ENCODE data around the gene FIGNL2. TPM values are rescaled to one million over a fixed set of nuclear protein-coding genes. Genes with fewer than 3 reads are reported as not detected.

The FIGNL2 gene
- total RNA-seq, 2 donors from 2014 or later, result 10.5 to 17.7 TPM

DNA sequence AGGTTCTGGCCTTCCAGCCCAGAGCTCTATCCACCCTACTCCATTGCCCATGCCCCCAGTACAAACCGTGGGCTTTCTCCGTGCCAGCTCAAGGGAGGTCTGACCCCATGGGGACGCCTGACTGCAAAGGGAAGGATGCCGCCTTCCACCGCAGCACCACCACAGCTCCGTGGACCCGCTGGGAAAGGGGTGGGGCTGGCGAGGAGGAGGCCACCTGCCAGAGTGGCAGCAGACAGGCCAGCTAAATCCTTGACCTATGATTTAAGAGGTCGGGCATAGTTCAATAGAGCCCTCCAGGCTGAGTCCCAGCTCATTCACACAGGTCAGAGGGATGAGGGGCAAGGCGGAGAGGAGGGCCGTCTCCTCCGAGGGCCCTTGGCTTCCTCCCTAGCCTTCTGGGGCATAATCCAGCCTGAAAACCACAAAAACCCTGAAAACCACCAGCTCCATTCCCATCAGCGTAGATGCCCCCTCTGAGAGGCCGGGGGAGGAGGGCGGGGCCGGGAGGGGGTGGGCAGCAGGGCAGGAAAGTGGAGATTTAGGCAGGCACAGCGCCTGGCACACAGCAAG, 14.9 kb upstream of the FIGNL2 start:
- H3K9ac ChIP-seq (ENCODE audit: extremely low read depth, low read length, poor library complexity, severe bottlenecking), result peak overlapping the region; percentile 11

DNA sequence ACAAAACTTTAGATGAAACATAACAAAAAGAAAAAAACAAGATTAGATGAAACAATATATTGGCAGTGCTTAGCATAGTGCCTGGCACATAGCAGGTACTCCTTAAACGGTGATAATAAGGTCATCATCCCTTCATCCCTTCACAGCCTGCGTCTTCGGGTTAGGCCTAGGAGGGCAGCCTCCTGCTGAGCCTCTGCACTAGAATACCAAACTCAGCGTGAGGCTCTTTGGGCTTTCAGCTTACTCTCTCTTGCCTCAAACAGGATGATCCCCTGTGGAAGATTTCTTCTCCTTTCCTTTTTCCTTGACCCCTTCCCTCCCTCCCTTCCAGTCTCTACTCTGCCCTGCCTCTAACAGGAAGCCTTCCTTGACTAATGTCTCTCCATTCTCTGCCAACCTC, 14.4 kb upstream of the FIGNL2 start:
- peaks cover 39% of the 10 kb centered on the region for H3K27me3 ChIP-seq (ENCODE audit: control insufficient read depth, insufficient read depth, low read length, poor library complexity, severe bottlenecking)
- H3K36me3 ChIP-seq (ENCODE audit: control insufficient read depth, insufficient read depth, low read length), result no peaks in the 10 kb centered on the region
- TF ChIP-seq, protein P1, sequence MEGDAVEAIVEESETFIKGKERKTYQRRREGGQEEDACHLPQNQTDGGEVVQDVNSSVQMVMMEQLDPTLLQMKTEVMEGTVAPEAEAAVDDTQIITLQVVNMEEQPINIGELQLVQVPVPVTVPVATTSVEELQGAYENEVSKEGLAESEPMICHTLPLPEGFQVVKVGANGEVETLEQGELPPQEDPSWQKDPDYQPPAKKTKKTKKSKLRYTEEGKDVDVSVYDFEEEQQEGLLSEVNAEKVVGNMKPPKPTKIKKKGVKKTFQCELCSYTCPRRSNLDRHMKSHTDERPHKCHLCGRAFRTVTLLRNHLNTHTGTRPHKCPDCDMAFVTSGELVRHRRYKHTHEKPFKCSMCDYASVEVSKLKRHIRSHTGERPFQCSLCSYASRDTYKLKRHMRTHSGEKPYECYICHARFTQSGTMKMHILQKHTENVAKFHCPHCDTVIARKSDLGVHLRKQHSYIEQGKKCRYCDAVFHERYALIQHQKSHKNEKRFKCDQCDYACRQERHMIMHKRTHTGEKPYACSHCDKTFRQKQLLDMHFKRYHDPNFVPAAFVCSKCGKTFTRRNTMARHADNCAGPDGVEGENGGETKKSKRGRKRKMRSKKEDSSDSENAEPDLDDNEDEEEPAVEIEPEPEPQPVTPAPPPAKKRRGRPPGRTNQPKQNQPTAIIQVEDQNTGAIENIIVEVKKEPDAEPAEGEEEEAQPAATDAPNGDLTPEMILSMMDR (conservative IDR thresholded peaks at IDR 0.05), result no peak
- Mint-ChIP-seq H3K27ac (peak overlapping the region; percentile 3), H3K4me3 (peak overlapping the region; percentile 64), H3K36me3 (ENCODE audit: low read depth) (no peaks in the 10 kb centered on the region), H3K27me3 (ENCODE audit: insufficient read depth) (peaks cover 69% of the 10 kb centered on the region), H3K4me1 (peaks cover 16% of the 10 kb centered on the region), H3K9me3 (no peaks in the 10 kb centered on the region)
- peak; percentile 85 for DNase-seq
- H3K27ac ChIP-seq (ENCODE audit: low read depth, low read length), result peak overlapping the region; percentile 93
- H3K4me1 ChIP-seq (ENCODE audit: control insufficient read depth, insufficient read depth, low read length), result peaks cover 14% of the 10 kb centered on the region
- H3K4me3 ChIP-seq (ENCODE audit: low read length), result peak overlapping the region; percentile 83
- WGBS, 2 experiments (ENCODE audit: insufficient coverage in 1 of 2, insufficient read length in 1 of 2), result 10 to 11% methylated on average over 3 to 4 of the region's 4 CpGs
- H3K9ac ChIP-seq (ENCODE audit: extremely low read depth, low read length, poor library complexity, severe bottlenecking), result no peak overlapping the region
- H3K9me3 ChIP-seq (ENCODE audit: control insufficient read depth, low read length), result no peaks in the 10 kb centered on the region

More for the DNA sequence above, 14.9 kb upstream of the FIGNL2 start:
- peak overlapping the region; percentile 64 for H3K4me3 Mint-ChIP-seq
- Histone ChIP-seq H3K36me3 (ENCODE audit: control insufficient read depth, insufficient read depth, low read length) (no peaks in the 10 kb centered on the region), H3K4me1 (ENCODE audit: control insufficient read depth, insufficient read depth, low read length) (peaks cover 14% of the 10 kb centered on the region), H3K27ac (ENCODE audit: low read depth, low read length) (peak overlapping the region; percentile 93), H3K9me3 (ENCODE audit: control insufficient read depth, low read length) (no peaks in the 10 kb centered on the region), H3K4me3 (ENCODE audit: low read length) (peak overlapping the region; percentile 83), H3K27me3 (ENCODE audit: control insufficient read depth, insufficient read depth, low read length, poor library complexity, severe bottlenecking) (peaks cover 44% of the 10 kb centered on the region)
- peaks cover 16% of the 10 kb centered on the region for H3K4me1 Mint-ChIP-seq
- no peaks in the 10 kb centered on the region for H3K9me3 Mint-ChIP-seq
- peak overlapping the region; percentile 3 for H3K27ac Mint-ChIP-seq
- 8 to 14% methylated on average over 5 to 17 of the region's 17 CpGs for WGBS, 2 experiments (ENCODE audit: insufficient coverage in 1 of 2, insufficient read length in 1 of 2)
- no peaks in the 10 kb centered on the region for H3K36me3 Mint-ChIP-seq (ENCODE audit: low read depth)
- TF ChIP-seq, protein P1 (conservative IDR thresholded peaks at IDR 0.05), result no peak
- DNase-seq, result peak; percentile 85
- peaks cover 74% of the 10 kb centered on the region for H3K27me3 Mint-ChIP-seq (ENCODE audit: insufficient read depth)

DNA sequence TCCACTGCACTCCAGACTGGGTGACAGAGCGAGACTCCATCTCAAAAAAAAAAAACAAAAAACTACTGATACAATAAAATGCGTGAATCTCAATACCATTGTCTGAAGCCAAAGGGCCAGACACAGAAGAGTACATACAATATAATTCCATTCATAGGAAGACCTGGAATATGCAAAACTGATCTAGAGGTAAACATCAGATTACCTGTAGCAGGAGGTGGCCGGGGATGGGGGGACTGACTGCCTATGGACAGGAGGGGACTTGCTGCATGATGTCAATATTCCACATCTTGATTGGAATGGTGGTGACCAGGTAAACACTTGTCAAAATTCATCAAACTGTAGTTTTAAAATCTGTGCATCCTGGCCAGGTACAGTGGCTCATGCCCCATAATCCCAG, 12.5 kb upstream of the FIGNL2 start:
- H3K4me3 Mint-ChIP-seq, result no peak overlapping the region
- H3K27ac ChIP-seq (ENCODE audit: low read depth, low read length), result no peak overlapping the region
- no peak overlapping the region for H3K27ac Mint-ChIP-seq
- H3K9ac ChIP-seq (ENCODE audit: extremely low read depth, low read length, poor library complexity, severe bottlenecking), result no peak overlapping the region
- H3K36me3 Mint-ChIP-seq (ENCODE audit: low read depth), result no peaks in the 10 kb centered on the region
- H3K4me1 ChIP-seq (ENCODE audit: control insufficient read depth, insufficient read depth, low read length), result peaks cover 13% of the 10 kb centered on the region
- no peaks in the 10 kb centered on the region for H3K9me3 ChIP-seq (ENCODE audit: control insufficient read depth, low read length)
- peaks cover 29% of the 10 kb centered on the region for H3K27me3 ChIP-seq (ENCODE audit: control insufficient read depth, insufficient read depth, low read length, poor library complexity, severe bottlenecking)
- H3K36me3 ChIP-seq (ENCODE audit: control insufficient read depth, insufficient read depth, low read length), result no peaks in the 10 kb centered on the region
- peaks cover 21% of the 10 kb centered on the region for H3K4me1 Mint-ChIP-seq
- peaks cover 65% of the 10 kb centered on the region for H3K27me3 Mint-ChIP-seq (ENCODE audit: insufficient read depth)
- TF ChIP-seq, protein P1 (conservative IDR thresholded peaks at IDR 0.05), result no peak
- no peak for DNase-seq
- 78 to 99% methylated on average over 1 to 3 of the region's 3 CpGs for WGBS, 2 experiments (ENCODE audit: insufficient coverage in 1 of 2, insufficient read length in 1 of 2)
- no peak overlapping the region for H3K4me3 ChIP-seq (ENCODE audit: low read length)
- no peaks in the 10 kb centered on the region for H3K9me3 Mint-ChIP-seq

Measured in endodermal cell (in vitro differentiated cells).